Measurements from ENCODE around the gene HSPA1A. TPM values are rescaled to one million over a fixed set of nuclear protein-coding genes. Genes with fewer than 3 reads are reported as not detected.
A peak's percentile ranks its signal among the peaks of the same experiment; 100 is the strongest.
"Not testable (repeated sequence)": the region's sequence is repeated elsewhere in the genome, so short reads cannot be mapped to it uniquely, and the experiment has no call there.

HSPA1A gene
- total RNA-seq, 1 donor from 2014 or later, result 117 TPM

GRCh38 chr6:31781244-31782125 is 33.9 kb upstream of the HSPA1A start:
- no peak for DNase-seq

- DNase-seq, result no peak
Observed at GRCh38 chr6:31782126-31782855, 33.1 kb upstream of the HSPA1A start.

- no peak for DNase-seq
Observed at GRCh38 chr6:31784098-31784925, 31.0 kb upstream of the HSPA1A start.

GRCh38 chr6:31785475-31785874 is 29.9 kb upstream of the HSPA1A start:
- no peak for DNase-seq

GRCh38 chr6:31791324-31792089 is 23.8 kb upstream of the HSPA1A start:
- DNase-seq, result no peak

- DNase-seq, result no peak
Observed at GRCh38 chr6:31792090-31792374, 23.3 kb upstream of the HSPA1A start.

GRCh38 chr6:31792761-31793171 is 22.6 kb upstream of the HSPA1A start:
- no peak for DNase-seq

- DNase-seq, result not testable (repeated sequence)
Observed at GRCh38 chr6:31793927-31794245, 21.5 kb upstream of the HSPA1A start.

GRCh38 chr6:31794294-31794865 is 21.0 kb upstream of the HSPA1A start:
- no peak for DNase-seq

GRCh38 chr6:31794866-31795615 is 20.3 kb upstream of the HSPA1A start:
- DNase-seq, result no peak

- DNase-seq, result peak; percentile 86
Observed at GRCh38 chr6:31795616-31796298, 19.6 kb upstream of the HSPA1A start, which contains the start of gene VARS1. VARS1 (minus strand) TSS chr6:31795752; CDS start chr6:31795217, 535 bp downstream.

GRCh38 chr6:31796993-31797385 is 18.4 kb upstream of the HSPA1A start:
- DNase-seq, result no peak

- no peak for DNase-seq
Observed at GRCh38 chr6:31797588-31797987, 17.8 kb upstream of the HSPA1A start.

GRCh38 chr6:31799781-31800180 is 15.6 kb upstream of the HSPA1A start:
- no peak for DNase-seq

- DNase-seq, result not testable (repeated sequence)
Observed at GRCh38 chr6:31801031-31801927, 14.1 kb upstream of the HSPA1A start.

GRCh38 chr6:31805939-31806469 is 9.3 kb upstream of the HSPA1A start:
- no peak for DNase-seq

GRCh38 chr6:31806470-31807272 is 8.7 kb upstream of the HSPA1A start, which contains the start of gene LSM2:
LSM2 (minus strand) TSS chr6:31806966; CDS start chr6:31806757, 209 bp downstream.
- peak; percentile 94 for DNase-seq

- DNase-seq, result not testable (repeated sequence)
Observed at GRCh38 chr6:31808599-31808998, 6.7 kb upstream of the HSPA1A start.
